ENCODE data around the gene PWWP2B. TPM values are rescaled to one million over a fixed set of nuclear protein-coding genes. Genes with fewer than 3 reads are reported as not detected.

PWWP2B gene
- total and polyA plus RNA-seq, 2 experiments from 2014 or later = 2.3 to 12.8 TPM

DNA sequence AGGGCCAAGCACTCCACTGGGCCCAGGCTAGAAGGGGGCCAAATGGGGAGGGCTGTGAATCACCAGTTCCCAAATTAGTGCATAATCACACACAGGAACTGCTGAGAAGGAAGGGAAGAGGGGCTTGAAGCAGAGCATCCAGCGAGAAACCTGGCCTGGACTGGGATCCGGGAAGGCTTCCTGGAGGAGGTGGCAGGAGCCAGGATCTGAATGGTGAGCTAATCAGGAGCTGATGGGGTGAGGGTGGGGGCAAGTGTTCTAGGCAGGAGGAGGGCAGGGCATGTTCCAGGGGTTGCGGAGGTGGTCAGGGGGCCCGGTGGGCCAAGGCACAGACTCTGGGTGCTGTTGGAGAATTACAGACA, 12.6 kb downstream of the PWWP2B start:
- Mint-ChIP-seq H3K27ac (peak overlapping the region; percentile 93), H3K36me3 (ENCODE audit: low read depth) (peaks cover 11% of the 10 kb centered on the region), H3K27me3 (ENCODE audit: insufficient read depth, low read depth, poor library complexity) (peaks cover 18% of the 10 kb centered on the region), H3K9me3 (peaks cover 2% of the 10 kb centered on the region; the same call in 1 of the 3 replicates), H3K4me3 (peak overlapping the region; percentile 23; the same call in 2 of the 3 replicates), H3K4me1 (peaks cover 47% of the 10 kb centered on the region)
- Histone ChIP-seq H3K27ac (ENCODE audit: low read depth) (no peak overlapping the region), H3K4me1 (ENCODE audit: insufficient read depth) (peaks cover 25% of the 10 kb centered on the region; the same call in 1 of the 2 replicates), H3K4me3 (no peak overlapping the region), H3K4me2 (no peak overlapping the region), H3K9me2 (ENCODE audit: insufficient read depth) (no peaks in the 10 kb centered on the region), H2AFZ (no peak overlapping the region), H4K20me1 (replicated peaks; ENCODE audit: insufficient read depth) (no peaks in the 10 kb centered on the region), H3K27me3 (ENCODE audit: insufficient read depth) (no peaks in the 10 kb centered on the region), H3F3A (replicated peaks; ENCODE audit: low read depth) (0 out of 2 replicates have a peak, but pooled peaks cover 6% of the 10 kb centered on the region), H3K79me2 (replicated peaks; ENCODE audit: insufficient read depth) (no peaks in the 10 kb centered on the region), H3K36me3 (ENCODE audit: insufficient read depth) (no peaks in the 10 kb centered on the region)
- DNase-seq (ENCODE audit: low spot score) (no peak), ATAC-seq (no peak)
- TF ChIP-seq CREB1 (CRISPR knock-in tag; IDR thresholded peaks at IDR 0.05; ENCODE audit: low read depth) = no peak
- TF ChIP-seq, protein P1, sequence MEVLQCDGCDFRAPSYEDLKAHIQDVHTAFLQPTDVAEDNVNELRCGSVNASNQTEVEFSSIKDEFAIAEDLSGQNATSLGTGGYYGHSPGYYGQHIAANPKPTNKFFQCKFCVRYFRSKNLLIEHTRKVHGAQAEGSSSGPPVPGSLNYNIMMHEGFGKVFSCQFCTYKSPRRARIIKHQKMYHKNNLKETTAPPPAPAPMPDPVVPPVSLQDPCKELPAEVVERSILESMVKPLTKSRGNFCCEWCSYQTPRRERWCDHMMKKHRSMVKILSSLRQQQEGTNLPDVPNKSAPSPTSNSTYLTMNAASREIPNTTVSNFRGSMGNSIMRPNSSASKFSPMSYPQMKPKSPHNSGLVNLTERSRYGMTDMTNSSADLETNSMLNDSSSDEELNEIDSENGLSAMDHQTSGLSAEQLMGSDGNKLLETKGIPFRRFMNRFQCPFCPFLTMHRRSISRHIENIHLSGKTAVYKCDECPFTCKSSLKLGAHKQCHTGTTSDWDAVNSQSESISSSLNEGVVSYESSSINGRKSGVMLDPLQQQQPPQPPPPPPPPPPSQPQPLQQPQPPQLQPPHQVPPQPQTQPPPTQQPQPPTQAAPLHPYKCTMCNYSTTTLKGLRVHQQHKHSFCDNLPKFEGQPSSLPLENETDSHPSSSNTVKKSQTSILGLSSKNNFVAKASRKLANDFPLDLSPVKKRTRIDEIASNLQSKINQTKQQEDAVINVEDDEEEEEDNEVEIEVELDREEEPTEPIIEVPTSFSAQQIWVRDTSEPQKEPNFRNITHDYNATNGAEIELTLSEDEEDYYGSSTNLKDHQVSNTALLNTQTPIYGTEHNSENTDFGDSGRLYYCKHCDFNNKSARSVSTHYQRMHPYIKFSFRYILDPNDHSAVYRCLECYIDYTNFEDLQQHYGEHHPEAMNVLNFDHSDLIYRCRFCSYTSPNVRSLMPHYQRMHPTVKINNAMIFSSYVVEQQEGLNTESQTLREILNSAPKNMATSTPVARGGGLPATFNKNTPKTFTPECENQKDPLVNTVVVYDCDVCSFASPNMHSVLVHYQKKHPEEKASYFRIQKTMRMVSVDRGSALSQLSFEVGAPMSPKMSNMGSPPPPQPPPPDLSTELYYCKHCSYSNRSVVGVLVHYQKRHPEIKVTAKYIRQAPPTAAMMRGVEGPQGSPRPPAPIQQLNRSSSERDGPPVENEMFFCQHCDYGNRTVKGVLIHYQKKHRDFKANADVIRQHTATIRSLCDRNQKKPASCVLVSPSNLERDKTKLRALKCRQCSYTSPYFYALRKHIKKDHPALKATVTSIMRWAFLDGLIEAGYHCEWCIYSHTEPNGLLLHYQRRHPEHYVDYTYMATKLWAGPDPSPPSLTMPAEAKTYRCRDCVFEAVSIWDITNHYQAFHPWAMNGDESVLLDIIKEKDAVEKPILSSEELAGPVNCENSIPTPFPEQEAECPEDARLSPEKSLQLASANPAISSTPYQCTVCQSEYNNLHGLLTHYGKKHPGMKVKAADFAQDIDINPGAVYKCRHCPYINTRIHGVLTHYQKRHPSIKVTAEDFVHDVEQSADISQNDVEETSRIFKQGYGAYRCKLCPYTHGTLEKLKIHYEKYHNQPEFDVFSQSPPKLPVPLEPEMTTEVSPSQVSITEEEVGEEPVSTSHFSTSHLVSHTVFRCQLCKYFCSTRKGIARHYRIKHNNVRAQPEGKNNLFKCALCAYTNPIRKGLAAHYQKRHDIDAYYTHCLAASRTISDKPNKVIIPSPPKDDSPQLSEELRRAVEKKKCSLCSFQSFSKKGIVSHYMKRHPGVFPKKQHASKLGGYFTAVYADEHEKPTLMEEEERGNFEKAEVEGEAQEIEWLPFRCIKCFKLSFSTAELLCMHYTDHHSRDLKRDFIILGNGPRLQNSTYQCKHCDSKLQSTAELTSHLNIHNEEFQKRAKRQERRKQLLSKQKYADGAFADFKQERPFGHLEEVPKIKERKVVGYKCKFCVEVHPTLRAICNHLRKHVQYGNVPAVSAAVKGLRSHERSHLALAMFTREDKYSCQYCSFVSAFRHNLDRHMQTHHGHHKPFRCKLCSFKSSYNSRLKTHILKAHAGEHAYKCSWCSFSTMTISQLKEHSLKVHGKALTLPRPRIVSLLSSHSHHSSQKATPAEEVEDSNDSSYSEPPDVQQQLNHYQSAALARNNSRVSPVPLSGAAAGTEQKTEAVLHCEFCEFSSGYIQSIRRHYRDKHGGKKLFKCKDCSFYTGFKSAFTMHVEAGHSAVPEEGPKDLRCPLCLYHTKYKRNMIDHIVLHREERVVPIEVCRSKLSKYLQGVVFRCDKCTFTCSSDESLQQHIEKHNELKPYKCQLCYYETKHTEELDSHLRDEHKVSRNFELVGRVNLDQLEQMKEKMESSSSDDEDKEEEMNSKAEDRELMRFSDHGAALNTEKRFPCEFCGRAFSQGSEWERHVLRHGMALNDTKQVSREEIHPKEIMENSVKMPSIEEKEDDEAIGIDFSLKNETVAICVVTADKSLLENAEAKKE (CRISPR knock-in tag; IDR thresholded peaks at IDR 0.05) = no peak
- TF ChIP-seq JUNB (IDR thresholded peaks at IDR 0.05; ENCODE audit: unreplicated experiment) = no peak
- TF ChIP-seq EZH2 (IDR thresholded peaks at IDR 0.05; ENCODE audit: low read depth, unreplicated experiment) = no peak
- no peak for TF ChIP-seq POLR2AphosphoS5 (IDR thresholded peaks at IDR 0.05; ENCODE audit: low read depth)
- no peak for TF ChIP-seq NANOG (IDR thresholded peaks at IDR 0.05; ENCODE audit: borderline replicate concordance)
- TF ChIP-seq, protein P2, sequence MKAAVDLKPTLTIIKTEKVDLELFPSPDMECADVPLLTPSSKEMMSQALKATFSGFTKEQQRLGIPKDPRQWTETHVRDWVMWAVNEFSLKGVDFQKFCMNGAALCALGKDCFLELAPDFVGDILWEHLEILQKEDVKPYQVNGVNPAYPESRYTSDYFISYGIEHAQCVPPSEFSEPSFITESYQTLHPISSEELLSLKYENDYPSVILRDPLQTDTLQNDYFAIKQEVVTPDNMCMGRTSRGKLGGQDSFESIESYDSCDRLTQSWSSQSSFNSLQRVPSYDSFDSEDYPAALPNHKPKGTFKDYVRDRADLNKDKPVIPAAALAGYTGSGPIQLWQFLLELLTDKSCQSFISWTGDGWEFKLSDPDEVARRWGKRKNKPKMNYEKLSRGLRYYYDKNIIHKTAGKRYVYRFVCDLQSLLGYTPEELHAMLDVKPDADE (IDR thresholded peaks at IDR 0.05) = no peak
- TF ChIP-seq, protein P3, sequence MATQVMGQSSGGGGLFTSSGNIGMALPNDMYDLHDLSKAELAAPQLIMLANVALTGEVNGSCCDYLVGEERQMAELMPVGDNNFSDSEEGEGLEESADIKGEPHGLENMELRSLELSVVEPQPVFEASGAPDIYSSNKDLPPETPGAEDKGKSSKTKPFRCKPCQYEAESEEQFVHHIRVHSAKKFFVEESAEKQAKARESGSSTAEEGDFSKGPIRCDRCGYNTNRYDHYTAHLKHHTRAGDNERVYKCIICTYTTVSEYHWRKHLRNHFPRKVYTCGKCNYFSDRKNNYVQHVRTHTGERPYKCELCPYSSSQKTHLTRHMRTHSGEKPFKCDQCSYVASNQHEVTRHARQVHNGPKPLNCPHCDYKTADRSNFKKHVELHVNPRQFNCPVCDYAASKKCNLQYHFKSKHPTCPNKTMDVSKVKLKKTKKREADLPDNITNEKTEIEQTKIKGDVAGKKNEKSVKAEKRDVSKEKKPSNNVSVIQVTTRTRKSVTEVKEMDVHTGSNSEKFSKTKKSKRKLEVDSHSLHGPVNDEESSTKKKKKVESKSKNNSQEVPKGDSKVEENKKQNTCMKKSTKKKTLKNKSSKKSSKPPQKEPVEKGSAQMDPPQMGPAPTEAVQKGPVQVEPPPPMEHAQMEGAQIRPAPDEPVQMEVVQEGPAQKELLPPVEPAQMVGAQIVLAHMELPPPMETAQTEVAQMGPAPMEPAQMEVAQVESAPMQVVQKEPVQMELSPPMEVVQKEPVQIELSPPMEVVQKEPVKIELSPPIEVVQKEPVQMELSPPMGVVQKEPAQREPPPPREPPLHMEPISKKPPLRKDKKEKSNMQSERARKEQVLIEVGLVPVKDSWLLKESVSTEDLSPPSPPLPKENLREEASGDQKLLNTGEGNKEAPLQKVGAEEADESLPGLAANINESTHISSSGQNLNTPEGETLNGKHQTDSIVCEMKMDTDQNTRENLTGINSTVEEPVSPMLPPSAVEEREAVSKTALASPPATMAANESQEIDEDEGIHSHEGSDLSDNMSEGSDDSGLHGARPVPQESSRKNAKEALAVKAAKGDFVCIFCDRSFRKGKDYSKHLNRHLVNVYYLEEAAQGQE (IDR thresholded peaks at IDR 0.05; ENCODE audit: unreplicated experiment) = no peak
- no peak for TF ChIP-seq ZNF114 (CRISPR knock-in tag; IDR thresholded peaks at IDR 0.05)
- TF ChIP-seq, protein P4, sequence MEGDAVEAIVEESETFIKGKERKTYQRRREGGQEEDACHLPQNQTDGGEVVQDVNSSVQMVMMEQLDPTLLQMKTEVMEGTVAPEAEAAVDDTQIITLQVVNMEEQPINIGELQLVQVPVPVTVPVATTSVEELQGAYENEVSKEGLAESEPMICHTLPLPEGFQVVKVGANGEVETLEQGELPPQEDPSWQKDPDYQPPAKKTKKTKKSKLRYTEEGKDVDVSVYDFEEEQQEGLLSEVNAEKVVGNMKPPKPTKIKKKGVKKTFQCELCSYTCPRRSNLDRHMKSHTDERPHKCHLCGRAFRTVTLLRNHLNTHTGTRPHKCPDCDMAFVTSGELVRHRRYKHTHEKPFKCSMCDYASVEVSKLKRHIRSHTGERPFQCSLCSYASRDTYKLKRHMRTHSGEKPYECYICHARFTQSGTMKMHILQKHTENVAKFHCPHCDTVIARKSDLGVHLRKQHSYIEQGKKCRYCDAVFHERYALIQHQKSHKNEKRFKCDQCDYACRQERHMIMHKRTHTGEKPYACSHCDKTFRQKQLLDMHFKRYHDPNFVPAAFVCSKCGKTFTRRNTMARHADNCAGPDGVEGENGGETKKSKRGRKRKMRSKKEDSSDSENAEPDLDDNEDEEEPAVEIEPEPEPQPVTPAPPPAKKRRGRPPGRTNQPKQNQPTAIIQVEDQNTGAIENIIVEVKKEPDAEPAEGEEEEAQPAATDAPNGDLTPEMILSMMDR (conservative IDR thresholded peaks at IDR 0.05; ENCODE audit: low read depth in 2 of 2) = no peak
- TF ChIP-seq EZH2phosphoT487 (IDR thresholded peaks at IDR 0.05; ENCODE audit: unreplicated experiment) = no peak
- TF ChIP-seq ZNF331 (CRISPR knock-in tag; IDR thresholded peaks at IDR 0.05; ENCODE audit: low read depth) = no peak
- no peak for TF ChIP-seq STAT1 (IDR thresholded peaks at IDR 0.05; ENCODE audit: unreplicated experiment)
